Hematopoietic multipotent progenitor cell treated with erythropoietin and hydrocortisone succinate and interleukin-3 and kit ligand, for 6 days (in vitro differentiated cells): ENCODE measurements around the gene MCM3AP.
"Not testable (repeated sequence)": the region's sequence is repeated elsewhere in the genome, so short reads cannot be mapped to it uniquely, and the experiment has no call there.

Experiments
- DNase-seq: peaks from one replicate; pipeline ENCODE4 v3.0.0-alpha.2; 2015

Gene MCM3AP

GRCh38 chr21:46268371-46268770 lies 17.0 kb downstream of the MCM3AP start:
- no peak for DNase-seq

GRCh38 chr21:46266946-46267345 lies 18.5 kb downstream of the MCM3AP start:
- no peak for DNase-seq

GRCh38 chr21:46265736-46266525 lies 19.5 kb downstream of the MCM3AP start:
- DNase-seq = no peak

GRCh38 chr21:46264690-46265144 lies 20.7 kb downstream of the MCM3AP start:
- DNase-seq = peak; percentile 49

- DNase-seq = no peak
Observed at GRCh38 chr21:46264046-46264689, 21.2 kb downstream of the MCM3AP start.

- no peak for DNase-seq
Observed at GRCh38 chr21:46256501-46256994, 28.9 kb downstream of the MCM3AP start.

- no peak for DNase-seq
Observed at GRCh38 chr21:46255758-46256337, 29.6 kb downstream of the MCM3AP start.

- no peak for DNase-seq
Observed at GRCh38 chr21:46255166-46255565, 30.2 kb downstream of the MCM3AP start.

- no peak for DNase-seq
Observed at GRCh38 chr21:46254208-46254975, 31.0 kb downstream of the MCM3AP start.

GRCh38 chr21:46253610-46254124 lies 31.7 kb downstream of the MCM3AP start:
- DNase-seq = peak; percentile 85

- DNase-seq = no peak
Observed at GRCh38 chr21:46252840-46253239, 32.6 kb downstream of the MCM3AP start.

- no peak for DNase-seq
Observed at GRCh38 chr21:46250146-46250725, 35.2 kb downstream of the MCM3AP start.

GRCh38 chr21:46248827-46249226 lies 36.6 kb downstream of the MCM3AP start:
- no peak for DNase-seq

- DNase-seq = peak; percentile 47
Observed at GRCh38 chr21:46248422-46248782, 37.0 kb downstream of the MCM3AP start.

GRCh38 chr21:46247699-46248421 lies 37.6 kb downstream of the MCM3AP start:
- DNase-seq = no peak

- DNase-seq = no peak
Observed at GRCh38 chr21:46246345-46246744, 39.1 kb downstream of the MCM3AP start.

GRCh38 chr21:46245213-46245915 lies 40.0 kb downstream of the MCM3AP start:
- DNase-seq = no peak

GRCh38 chr21:46244602-46245001 lies 40.8 kb downstream of the MCM3AP start:
- DNase-seq = no peak

GRCh38 chr21:46243960-46244361 lies 41.5 kb downstream of the MCM3AP start:
- DNase-seq = peak; percentile 52

- DNase-seq = no peak
Observed at GRCh38 chr21:46243325-46243724, 42.1 kb downstream of the MCM3AP start.

GRCh38 chr21:46241577-46241976 lies 43.8 kb downstream of the MCM3AP start:
- not testable (repeated sequence) for DNase-seq
